ENCODE data around the gene HOXB9.

DNA sequence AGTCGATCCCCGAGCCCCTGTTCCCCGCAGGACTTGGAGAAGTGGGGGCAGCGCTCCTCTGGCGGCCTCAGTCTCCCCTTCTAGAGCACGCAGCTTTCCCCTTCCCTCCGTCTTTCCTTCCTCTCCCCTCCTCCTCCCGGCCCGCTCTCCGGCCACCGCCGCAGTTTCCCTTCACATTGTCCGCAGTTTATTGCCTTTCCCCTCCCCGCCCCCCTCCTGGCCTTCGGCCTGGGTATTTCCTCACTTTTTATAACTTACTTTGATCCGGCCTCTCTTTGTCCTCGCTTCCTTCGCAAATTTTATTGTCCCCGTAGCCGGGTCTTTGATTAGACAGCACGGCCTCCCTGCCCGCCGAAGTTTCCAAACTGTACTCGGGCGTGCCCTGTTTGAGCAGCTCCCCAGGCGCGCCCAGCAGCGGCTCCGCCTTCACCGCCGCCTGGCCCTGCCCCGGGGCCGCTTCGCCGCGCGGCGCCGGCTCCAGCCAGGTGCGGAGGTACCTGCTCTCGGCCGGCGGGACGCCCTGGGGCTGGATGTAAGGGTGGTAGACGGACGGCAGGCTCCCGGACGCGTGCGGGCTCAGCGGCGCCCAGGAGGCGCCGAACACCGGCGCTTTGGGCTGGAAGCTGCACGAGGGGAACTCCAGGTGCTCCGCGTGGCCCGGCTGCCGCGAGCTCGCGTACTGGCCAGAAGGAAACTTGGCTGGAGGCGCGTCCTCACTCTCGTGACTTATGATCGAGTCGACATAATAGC is 488 bp downstream of the HOXB9 start:
- TF ChIP-seq CHD2 (IDR thresholded peaks at IDR 0.05; ENCODE audit: low read depth, low read length) (no peak), ZBTB37 (CRISPR knock-in tag; IDR thresholded peaks at IDR 0.05) (no peak), PHF8 (CRISPR knock-in tag; IDR thresholded peaks at IDR 0.05) (no peak), ZBTB40 (IDR thresholded peaks at IDR 0.05) (no peak), ZBTB40 (CRISPR knock-in tag; IDR thresholded peaks at IDR 0.05) (no peak), TCF12 (IDR thresholded peaks at IDR 0.05) (no peak), TCF12 (CRISPR knock-in tag; IDR thresholded peaks at IDR 0.05) (no peak), NFYB (CRISPR knock-in tag; IDR thresholded peaks at IDR 0.05) (no peak), KLF6 (CRISPR knock-in tag; IDR thresholded peaks at IDR 0.05) (no peak)
- TF ChIP-seq, protein P1, sequence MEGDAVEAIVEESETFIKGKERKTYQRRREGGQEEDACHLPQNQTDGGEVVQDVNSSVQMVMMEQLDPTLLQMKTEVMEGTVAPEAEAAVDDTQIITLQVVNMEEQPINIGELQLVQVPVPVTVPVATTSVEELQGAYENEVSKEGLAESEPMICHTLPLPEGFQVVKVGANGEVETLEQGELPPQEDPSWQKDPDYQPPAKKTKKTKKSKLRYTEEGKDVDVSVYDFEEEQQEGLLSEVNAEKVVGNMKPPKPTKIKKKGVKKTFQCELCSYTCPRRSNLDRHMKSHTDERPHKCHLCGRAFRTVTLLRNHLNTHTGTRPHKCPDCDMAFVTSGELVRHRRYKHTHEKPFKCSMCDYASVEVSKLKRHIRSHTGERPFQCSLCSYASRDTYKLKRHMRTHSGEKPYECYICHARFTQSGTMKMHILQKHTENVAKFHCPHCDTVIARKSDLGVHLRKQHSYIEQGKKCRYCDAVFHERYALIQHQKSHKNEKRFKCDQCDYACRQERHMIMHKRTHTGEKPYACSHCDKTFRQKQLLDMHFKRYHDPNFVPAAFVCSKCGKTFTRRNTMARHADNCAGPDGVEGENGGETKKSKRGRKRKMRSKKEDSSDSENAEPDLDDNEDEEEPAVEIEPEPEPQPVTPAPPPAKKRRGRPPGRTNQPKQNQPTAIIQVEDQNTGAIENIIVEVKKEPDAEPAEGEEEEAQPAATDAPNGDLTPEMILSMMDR (CRISPR knock-in tag; IDR thresholded peaks at IDR 0.05): no peak

Measured in HepG2 (cell line).